Activated naive CD4-positive, alpha-beta T cell treated with anti-CD3 and anti-CD28 coated beads, Interleukin-2, amount 50 U/mL, for 72 hours (primary cell): ENCODE measurements around the gene DNAJC4. TPM values are rescaled to one million over a fixed set of nuclear protein-coding genes. Genes with fewer than 3 reads are reported as not detected.
A peak's percentile ranks its signal among the peaks of the same experiment; 100 is the strongest.

Experiments used
- ATAC-seq, 2 donors: fragments of 150-1000 bp; cut with Tn5 transposase; 2 replicates each; pipeline ENCODE4 v1.10.0; 2021; ENCODE audit warnings: mild to moderate bottlenecking in 2 of 2, moderate library complexity in 2 of 2
- DNase-seq, 2 donors: peaks; one replicate each; pipeline ENCODE4 v3.0.0; 2021 to 2022; ENCODE audit warnings: low spot score in 2 of 2
- H3K27ac Mint-ChIP-seq, 2 donors: one replicate each; pipeline ENCODE4 v1.8.0; 2022; ENCODE audit warnings: mild to moderate bottlenecking in 2 of 2, mixed read lengths in 2 of 2
- H3K36me3 Mint-ChIP-seq, 2 donors: one replicate each; pipeline ENCODE4 v1.8.0; 2022; ENCODE audit warnings: mixed read lengths in 2 of 2
- H3K9me3 Mint-ChIP-seq, 2 donors: one replicate each; pipeline ENCODE4 v1.8.0; 2022; ENCODE audit warnings: mixed read lengths in 2 of 2
- total RNA-seq, 2 donors: library from RNA; stranded (reverse); gene quantifications; one replicate each; pipeline ENCODE4 v1.2.3, GENCODE V29; 2022

DNAJC4 gene
- total RNA-seq, 2 donors from 2014 or later, result 26.7 to 48.7 TPM

DNA sequence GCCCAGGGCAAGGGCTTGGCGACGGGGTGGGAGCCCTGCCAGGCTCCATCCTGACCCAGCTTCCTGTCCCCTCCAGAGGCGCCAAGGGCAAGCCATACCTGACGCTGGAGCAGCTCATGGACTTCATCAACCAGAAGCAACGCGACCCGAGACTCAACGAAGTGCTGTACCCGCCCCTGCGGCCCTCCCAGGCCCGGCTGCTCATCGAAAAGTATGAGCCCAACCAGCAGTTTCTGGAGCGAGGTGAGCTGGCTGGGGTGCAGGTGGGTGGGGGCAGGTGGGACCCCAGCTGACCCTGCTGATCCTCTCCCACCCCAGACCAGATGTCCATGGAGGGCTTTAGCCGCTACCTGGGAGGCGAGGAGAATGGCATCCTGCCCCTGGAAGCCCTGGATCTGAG, 26.0 kb downstream of the DNAJC4 start:
- ATAC-seq (no peak), DNase-seq (no peak)
- Mint-ChIP-seq H3K36me3 (no peaks in the 10 kb centered on the region), H3K9me3 (no peaks in the 10 kb centered on the region), H3K27ac (no peak overlapping the region)

GRCh38 chr11:64258356-64258755, 28.0 kb downstream of the DNAJC4 start:
- no peaks in the 10 kb centered on the region for H3K9me3 Mint-ChIP-seq

GRCh38 chr11:64258946-64259532, 28.7 kb downstream of the DNAJC4 start:
- ATAC-seq (no peak), DNase-seq (no peak)
- Mint-ChIP-seq H3K27ac (peak overlapping the region; percentile 14 to 47), H3K9me3 (no peaks in the 10 kb centered on the region), H3K36me3 (no peaks in the 10 kb centered on the region)

More at GRCh38 chr11:64258356-64258755, 28.0 kb downstream of the DNAJC4 start:
- DNase-seq, result no peak
- H3K36me3 Mint-ChIP-seq, result no peaks in the 10 kb centered on the region
- ATAC-seq, result no peak
- H3K27ac Mint-ChIP-seq, result no peak overlapping the region

GRCh38 chr11:64259533-64260067, 29.3 kb downstream of the DNAJC4 start:
- Mint-ChIP-seq H3K36me3 (no peaks in the 10 kb centered on the region), H3K9me3 (no peaks in the 10 kb centered on the region), H3K27ac (peak overlapping the region; percentile 14 to 47)
- ATAC-seq, result peak in 1 of 2 donors; percentile 69
- DNase-seq, result no peak

- ATAC-seq, result peak in 1 of 2 donors; percentile 52
- Mint-ChIP-seq H3K36me3 (no peaks in the 10 kb centered on the region), H3K27ac (peak overlapping the region in 1 of 2 donors; percentile 14), H3K9me3 (no peaks in the 10 kb centered on the region)
- no peak for DNase-seq
Measured at GRCh38 chr11:64260147-64260708, 29.9 kb downstream of the DNAJC4 start.

DNA sequence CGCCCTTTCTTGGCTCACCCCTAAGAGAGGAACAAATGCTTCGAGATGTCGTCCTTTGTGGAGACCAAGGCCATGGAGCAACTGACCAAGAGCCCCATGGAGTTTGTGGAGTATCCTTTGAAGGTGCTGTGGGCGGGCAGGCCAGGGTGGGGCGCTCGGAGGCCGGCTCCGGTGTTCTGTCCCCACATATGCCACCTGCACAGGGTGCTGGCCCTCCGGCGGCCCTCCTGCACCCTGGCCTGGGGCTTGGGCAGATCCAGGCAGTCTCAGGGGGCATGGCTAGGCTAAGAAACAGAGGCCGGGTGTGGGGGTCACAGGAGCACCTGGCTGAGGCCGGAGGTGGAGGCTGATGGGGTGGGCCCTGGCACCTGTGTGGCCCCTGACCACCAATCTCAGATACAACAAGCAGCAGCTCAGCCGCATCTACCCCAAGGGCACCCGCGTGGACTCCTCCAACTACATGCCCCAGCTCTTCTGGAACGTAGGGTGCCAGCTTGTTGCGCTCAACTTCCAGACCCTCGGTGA, 31.3 kb downstream of the DNAJC4 start:
- no peak for ATAC-seq
- Mint-ChIP-seq H3K36me3 (no peaks in the 10 kb centered on the region), H3K27ac (no peak overlapping the region), H3K9me3 (no peaks in the 10 kb centered on the region)
- no peak for DNase-seq

DNA sequence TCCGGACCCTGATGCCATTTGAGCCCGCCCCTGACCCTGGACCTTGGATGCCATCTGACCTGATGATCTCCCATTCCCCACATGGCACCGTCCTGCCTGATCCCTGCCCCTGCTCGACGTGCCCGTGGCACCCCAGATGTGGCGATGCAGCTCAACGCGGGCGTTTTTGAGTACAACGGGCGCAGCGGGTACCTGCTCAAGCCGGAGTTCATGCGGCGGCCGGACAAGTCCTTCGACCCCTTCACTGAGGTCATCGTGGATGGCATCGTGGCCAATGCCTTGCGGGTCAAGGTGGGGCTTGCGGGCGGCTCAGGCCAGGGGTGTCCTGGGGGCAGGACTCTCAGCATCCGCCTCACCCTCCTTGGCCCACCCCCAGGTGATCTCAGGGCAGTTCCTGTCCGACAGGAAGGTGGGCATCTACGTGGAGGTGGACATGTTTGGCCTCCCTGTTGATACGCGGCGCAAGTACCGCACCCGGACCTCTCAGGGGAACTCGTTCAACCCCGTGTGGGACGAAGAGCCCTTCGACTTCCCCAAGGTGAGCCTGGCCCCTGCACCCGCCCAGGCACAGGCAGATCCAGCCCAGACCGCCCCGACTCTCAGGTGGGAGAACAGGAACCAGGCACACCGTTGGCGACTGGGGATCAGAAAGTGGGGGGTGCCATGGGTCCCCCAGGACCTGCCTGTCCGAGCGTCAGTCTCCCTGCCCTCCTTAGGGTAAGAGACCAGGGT, 32.1 kb downstream of the DNAJC4 start:
- no peaks in the 10 kb centered on the region for H3K9me3 Mint-ChIP-seq
- DNase-seq (no peak), ATAC-seq (no peak)
- H3K36me3 Mint-ChIP-seq, result no peaks in the 10 kb centered on the region
- H3K27ac Mint-ChIP-seq, result no peak overlapping the region

DNA sequence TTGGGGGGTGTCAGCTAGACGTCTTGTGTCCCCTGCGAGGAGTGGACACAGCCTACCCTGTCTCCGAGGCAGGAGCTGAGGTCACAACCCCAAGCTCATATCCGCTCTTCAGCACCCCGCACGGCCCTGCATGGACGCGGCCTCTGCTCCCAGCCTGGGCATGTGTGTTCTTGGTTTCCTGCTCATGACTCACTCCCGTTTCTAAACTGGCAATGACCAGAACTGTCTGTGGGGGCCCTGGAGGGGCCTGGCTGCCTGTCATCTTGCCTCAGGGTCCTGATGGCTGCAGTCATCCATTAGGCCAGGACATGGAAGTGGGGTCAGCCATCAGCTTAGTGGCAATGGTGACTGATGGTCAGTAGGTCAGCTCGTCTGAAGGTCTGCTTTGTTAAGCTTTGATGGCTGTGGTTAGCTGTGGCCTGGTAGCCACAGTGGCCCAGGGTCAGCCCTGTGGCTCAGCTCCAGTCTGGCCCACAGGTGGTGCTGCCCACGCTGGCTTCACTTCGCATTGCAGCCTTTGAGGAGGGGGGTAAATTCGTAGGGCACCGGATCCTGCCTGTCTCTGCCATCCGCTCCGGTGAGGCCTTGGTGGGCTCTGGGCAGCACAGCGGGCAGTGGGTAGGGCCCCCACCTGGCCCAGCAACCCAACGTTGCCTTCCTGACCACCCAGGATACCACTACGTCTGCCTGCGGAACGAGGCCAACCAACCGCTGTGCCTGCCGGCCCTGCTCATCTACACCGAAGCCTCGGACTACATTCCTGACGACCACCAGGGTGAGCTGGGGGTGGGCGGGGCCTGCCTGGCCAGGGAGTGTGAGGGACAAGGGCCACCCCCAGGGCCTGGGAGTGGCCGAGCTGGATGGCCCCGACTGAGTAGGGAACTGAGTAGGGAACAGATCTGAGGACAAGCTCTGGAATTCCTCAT, 32.9 kb downstream of the DNAJC4 start:
- Mint-ChIP-seq H3K36me3 (no peaks in the 10 kb centered on the region), H3K9me3 (no peaks in the 10 kb centered on the region), H3K27ac (no peak overlapping the region)
- DNase-seq, result no peak
- no peak for ATAC-seq

DNA sequence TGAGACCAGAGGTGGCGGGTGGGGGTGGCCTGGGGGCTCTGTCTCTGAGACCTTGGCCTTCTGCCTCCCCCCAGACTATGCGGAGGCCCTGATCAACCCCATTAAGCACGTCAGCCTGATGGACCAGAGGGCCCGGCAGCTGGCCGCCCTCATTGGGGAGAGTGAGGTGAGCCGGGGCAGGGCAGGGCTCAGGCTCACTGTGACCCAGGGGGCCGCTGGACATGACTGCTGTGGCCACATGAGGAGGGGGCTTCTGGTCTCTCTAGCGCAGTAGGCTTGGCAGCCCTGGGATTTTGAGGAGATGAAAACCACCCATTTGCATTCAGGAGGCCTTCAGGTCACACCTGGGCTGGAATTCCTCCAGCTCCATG, 33.6 kb downstream of the DNAJC4 start:
- ATAC-seq, result no peak
- H3K36me3 Mint-ChIP-seq, result peaks cover 0 to 4% of the 10 kb centered on the region in 2 donors
- no peak for DNase-seq
- H3K9me3 Mint-ChIP-seq, result no peaks in the 10 kb centered on the region
- no peak overlapping the region for H3K27ac Mint-ChIP-seq

GRCh38 chr11:64264371-64264852, 34.1 kb downstream of the DNAJC4 start:
- Mint-ChIP-seq H3K27ac (no peak overlapping the region), H3K9me3 (no peaks in the 10 kb centered on the region), H3K36me3 (peaks cover 0 to 8% of the 10 kb centered on the region in 2 donors)
- ATAC-seq (no peak), DNase-seq (no peak)

GRCh38 chr11:64265176-64266160, 35.1 kb downstream of the DNAJC4 start:
- Mint-ChIP-seq H3K9me3 (no peaks in the 10 kb centered on the region), H3K27ac (no peak overlapping the region), H3K36me3 (peaks cover 9 to 14% of the 10 kb centered on the region in 2 donors)
- ATAC-seq, result no peak
- no peak for DNase-seq

DNA sequence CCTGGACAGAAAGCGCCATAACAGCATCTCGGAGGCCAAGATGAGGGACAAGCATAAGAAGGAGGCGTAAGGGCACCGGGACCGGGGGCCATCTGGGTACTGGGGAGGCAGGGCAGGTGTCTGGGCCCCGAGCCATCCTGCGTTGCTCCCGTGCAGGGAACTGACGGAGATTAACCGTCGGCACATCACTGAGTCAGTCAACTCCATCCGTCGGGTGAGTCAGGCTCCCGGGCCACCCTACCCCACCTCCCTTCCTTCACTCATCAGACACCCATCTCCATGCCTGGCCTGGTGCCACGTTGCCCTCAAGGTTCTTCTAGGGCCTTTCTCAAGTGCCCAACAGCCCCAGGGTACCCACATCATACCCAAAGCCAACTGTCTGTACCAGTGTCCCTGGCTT, 36.0 kb downstream of the DNAJC4 start:
- DNase-seq (no peak), ATAC-seq (no peak)
- Mint-ChIP-seq H3K36me3 (peaks cover 10 to 14% of the 10 kb centered on the region in 2 donors), H3K27ac (no peak overlapping the region), H3K9me3 (no peaks in the 10 kb centered on the region)

DNA sequence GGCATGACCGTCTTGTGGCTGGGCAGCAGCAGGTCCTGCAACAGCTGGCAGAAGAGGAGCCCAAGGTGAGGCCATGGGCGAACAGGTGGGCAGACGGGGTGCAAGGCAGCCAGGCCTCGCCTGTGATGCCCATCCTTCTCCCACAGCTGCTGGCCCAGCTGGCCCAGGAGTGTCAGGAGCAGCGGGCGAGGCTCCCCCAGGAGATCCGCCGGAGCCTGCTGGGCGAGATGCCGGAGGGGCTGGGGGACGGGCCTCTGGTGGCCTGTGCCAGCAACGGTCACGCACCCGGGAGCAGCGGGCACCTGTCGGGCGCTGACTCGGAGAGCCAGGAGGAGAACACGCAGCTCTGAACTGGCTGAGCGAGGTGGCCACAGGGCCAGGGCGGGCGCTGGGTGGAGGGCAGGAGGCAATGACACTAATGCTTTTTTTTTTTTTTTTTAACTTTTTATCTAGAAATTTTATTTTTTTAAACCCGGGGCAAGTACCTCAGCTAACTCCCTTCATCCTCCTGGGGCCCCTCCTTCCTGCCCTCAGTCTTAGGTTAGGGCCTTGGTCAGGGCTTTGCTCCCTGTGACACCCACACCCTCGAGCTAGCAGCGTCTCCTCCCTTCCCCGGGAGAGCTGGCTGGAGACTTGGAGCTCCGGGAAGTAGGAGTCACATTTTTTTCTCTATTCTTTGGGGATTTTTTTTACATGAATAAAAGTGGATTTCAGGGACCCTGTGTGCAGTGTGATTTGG, 37.0 kb downstream of the DNAJC4 start:
- Mint-ChIP-seq H3K36me3 (peaks cover 10 to 14% of the 10 kb centered on the region in 2 donors), H3K27ac (peak overlapping the region; percentile 55 to 91), H3K9me3 (no peaks in the 10 kb centered on the region)
- DNase-seq (no peak), ATAC-seq (no peak)

GRCh38 chr11:64268025-64268892, 37.9 kb downstream of the DNAJC4 start:
- Mint-ChIP-seq H3K36me3 (peaks cover 10 to 14% of the 10 kb centered on the region in 2 donors), H3K9me3 (no peaks in the 10 kb centered on the region), H3K27ac (peak overlapping the region; percentile 88 to 91)
- DNase-seq, result no peak
- no peak for ATAC-seq
